ENCODE measurements around the gene KIF21A. TPM values are rescaled to one million over a fixed set of nuclear protein-coding genes. Genes with fewer than 3 reads are reported as not detected.

The KIF21A gene
- total RNA-seq, 4 donors from 2014 or later = 2.4 to 32.0 (median 17.5) TPM

DNA sequence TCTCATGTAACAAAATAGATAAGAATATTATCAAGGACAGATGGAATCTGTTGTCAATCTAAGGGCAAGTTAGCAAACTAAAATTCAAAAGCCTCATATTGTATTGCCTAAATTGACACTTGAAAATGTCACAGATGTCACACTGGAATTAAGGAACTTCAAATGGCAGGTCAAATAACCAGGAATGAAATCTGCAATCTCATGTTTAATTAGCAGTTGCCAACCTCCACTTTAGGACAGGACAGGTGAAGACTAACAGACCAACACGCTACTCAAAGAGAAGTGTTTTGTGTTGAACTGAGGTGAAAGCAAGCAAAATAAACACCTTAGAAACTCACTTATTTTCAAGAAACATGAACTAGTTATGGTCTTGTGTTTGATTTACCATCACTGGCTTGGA lies 11.1 kb downstream of the KIF21A start:
- intact Hi-C loops (cut with DNase I; ENCODE audit: low total_unique reads) = no loop called here
- no peak overlapping the region for H3K27ac ChIP-seq
- H3K9me3 ChIP-seq = no peaks in the 10 kb centered on the region
- no peaks in the 10 kb centered on the region for H3K36me3 ChIP-seq
- TF ChIP-seq, protein P1, sequence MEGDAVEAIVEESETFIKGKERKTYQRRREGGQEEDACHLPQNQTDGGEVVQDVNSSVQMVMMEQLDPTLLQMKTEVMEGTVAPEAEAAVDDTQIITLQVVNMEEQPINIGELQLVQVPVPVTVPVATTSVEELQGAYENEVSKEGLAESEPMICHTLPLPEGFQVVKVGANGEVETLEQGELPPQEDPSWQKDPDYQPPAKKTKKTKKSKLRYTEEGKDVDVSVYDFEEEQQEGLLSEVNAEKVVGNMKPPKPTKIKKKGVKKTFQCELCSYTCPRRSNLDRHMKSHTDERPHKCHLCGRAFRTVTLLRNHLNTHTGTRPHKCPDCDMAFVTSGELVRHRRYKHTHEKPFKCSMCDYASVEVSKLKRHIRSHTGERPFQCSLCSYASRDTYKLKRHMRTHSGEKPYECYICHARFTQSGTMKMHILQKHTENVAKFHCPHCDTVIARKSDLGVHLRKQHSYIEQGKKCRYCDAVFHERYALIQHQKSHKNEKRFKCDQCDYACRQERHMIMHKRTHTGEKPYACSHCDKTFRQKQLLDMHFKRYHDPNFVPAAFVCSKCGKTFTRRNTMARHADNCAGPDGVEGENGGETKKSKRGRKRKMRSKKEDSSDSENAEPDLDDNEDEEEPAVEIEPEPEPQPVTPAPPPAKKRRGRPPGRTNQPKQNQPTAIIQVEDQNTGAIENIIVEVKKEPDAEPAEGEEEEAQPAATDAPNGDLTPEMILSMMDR (IDR thresholded peaks at IDR 0.05) = no peak
- no peak for TF ChIP-seq POLR2A (IDR thresholded peaks at IDR 0.05)
- DNase-seq = no peak
- no peaks in the 10 kb centered on the region for H3K4me1 ChIP-seq
- no peaks in the 10 kb centered on the region for H3K27me3 ChIP-seq
- H3K4me3 ChIP-seq = no peak overlapping the region

DNA sequence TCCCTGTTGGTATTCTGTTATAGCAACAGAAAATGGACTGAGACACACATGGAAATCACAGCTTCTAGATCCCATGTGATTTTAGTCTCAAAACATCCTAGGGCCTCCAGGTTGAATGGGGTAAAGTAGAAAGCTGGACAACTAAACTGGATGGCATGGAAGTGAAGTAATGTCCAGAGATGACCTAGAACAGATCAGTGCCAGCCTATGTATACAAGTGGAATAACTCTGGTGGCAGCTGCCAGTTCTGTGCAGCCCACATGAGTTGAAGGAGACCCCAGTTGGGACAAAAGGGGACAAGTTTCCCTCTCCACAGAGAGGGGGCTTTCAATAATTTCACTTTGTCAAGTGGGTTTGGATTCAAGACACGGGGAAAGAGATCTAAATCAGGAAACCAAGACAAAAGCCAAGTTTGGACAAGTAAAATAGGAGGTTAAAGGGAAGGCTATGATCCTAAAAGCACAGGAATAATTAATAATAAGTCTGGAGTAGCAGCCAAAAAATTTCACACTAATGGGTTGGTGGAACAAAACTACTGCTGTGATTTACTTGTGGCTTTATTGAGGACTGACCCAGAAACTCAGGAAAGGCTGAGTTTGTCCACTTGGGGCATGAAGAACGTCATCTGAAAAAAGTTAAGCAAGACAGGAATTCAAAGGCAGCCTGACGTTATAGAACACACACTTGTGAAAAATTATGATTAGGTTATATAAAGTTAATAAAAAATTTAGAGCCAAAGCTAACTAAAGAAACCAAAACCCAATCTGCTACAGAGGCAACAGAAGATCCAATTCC lies 11.7 kb downstream of the KIF21A start:
- H3K4me3 ChIP-seq = no peak overlapping the region
- no peaks in the 10 kb centered on the region for H3K36me3 ChIP-seq
- TF ChIP-seq POLR2A (IDR thresholded peaks at IDR 0.05) = no peak
- TF ChIP-seq, protein P1 (IDR thresholded peaks at IDR 0.05) = no peak
- DNase-seq = no peak
- no peaks in the 10 kb centered on the region for H3K9me3 ChIP-seq
- H3K27ac ChIP-seq = no peak overlapping the region
- H3K4me1 ChIP-seq = no peaks in the 10 kb centered on the region
- intact Hi-C loops (cut with DNase I; ENCODE audit: low total_unique reads) = no loop called here
- no peaks in the 10 kb centered on the region for H3K27me3 ChIP-seq

DNA sequence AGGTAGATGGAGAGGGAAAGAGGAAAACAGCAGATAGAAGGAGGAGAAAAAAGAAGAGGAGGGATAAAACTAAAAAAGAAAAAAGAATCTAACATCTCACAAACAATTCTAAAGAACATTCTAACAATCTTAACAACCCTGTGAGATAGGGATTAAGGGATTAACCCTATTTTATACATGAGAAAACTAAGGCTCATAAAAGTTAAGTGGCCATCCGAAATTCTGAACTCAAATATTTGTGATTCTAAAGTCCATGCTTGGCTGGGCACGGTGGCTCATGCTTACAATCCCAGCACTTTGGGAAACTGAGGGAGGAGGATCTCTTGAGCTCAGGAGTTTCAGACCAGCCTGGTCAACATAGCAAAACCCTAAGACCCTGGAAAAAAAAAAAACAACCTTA lies 13.1 kb downstream of the KIF21A start:
- DNase-seq = no peak
- intact Hi-C loops (cut with DNase I; ENCODE audit: low total_unique reads) = no loop called here
- H3K4me3 ChIP-seq = no peak overlapping the region
- TF ChIP-seq, protein P1 (IDR thresholded peaks at IDR 0.05) = no peak
- H3K9me3 ChIP-seq = no peaks in the 10 kb centered on the region
- no peaks in the 10 kb centered on the region for H3K4me1 ChIP-seq
- H3K27me3 ChIP-seq = no peaks in the 10 kb centered on the region
- no peaks in the 10 kb centered on the region for H3K36me3 ChIP-seq
- H3K27ac ChIP-seq = no peak overlapping the region

DNA sequence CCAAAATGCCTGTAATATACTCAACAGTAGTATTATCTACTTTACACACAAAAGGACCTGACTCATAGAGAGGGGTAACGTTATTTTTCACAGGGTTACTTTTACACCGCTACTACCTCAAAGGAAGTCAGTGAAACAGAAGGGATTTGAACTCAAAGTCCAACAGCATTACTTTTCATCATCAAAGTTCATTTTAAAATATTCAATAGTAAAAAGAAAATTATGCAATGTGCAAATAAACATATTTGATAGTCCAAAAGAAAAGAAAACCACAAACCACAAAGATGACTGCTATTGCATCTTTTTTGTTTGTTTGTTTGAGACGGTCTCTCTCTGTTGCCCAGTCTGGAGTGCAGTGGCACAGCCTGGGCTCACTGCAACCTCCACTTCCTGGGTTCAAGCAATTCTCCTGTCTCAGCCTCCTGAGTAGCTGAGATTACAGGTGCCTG lies 15.5 kb downstream of the KIF21A start:
- Histone ChIP-seq H3K27ac (no peak overlapping the region), H3K9me3 (no peaks in the 10 kb centered on the region), H3K4me3 (no peak overlapping the region), H3K36me3 (no peaks in the 10 kb centered on the region), H3K27me3 (no peaks in the 10 kb centered on the region), H3K4me1 (no peaks in the 10 kb centered on the region)
- TF ChIP-seq POLR2A (IDR thresholded peaks at IDR 0.05) = no peak
- TF ChIP-seq, protein P1 (IDR thresholded peaks at IDR 0.05) = no peak
- no peak for DNase-seq
- intact Hi-C loops (cut with DNase I; ENCODE audit: low total_unique reads) = no loop called here

- H3K27ac ChIP-seq = no peak overlapping the region
- intact Hi-C loops (cut with DNase I; ENCODE audit: low total_unique reads) = no loop called here
- no peak for TF ChIP-seq POLR2A (IDR thresholded peaks at IDR 0.05)
- TF ChIP-seq, protein P1 (IDR thresholded peaks at IDR 0.05) = no peak
- DNase-seq = no peak
- no peaks in the 10 kb centered on the region for H3K36me3 ChIP-seq
- no peaks in the 10 kb centered on the region for H3K4me1 ChIP-seq
- no peak overlapping the region for H3K4me3 ChIP-seq
- H3K9me3 ChIP-seq = no peaks in the 10 kb centered on the region
- H3K27me3 ChIP-seq = no peaks in the 10 kb centered on the region
Observed at GRCh38 chr12:39426636-39427240, 16.2 kb downstream of the KIF21A start.
